Measurements from ENCODE around the gene TSACC. TPM values are rescaled to one million over a fixed set of nuclear protein-coding genes. Genes with fewer than 3 reads are reported as not detected.
"Not testable (repeated sequence)": the region's sequence is repeated elsewhere in the genome, so short reads cannot be mapped to it uniquely, and the experiment has no call there.

TSACC gene
- total and polyA plus RNA-seq, 4 donors: 0.29 to 0.45 TPM; not detected in 2

GRCh38 chr1:156310962-156311361, 27.4 kb upstream of the TSACC start:
- Histone ChIP-seq H3K9ac (ENCODE audit: insufficient read depth in 1 of 2, low read length in 2 of 2) (no peak overlapping the region), H3K4me3 (no peak overlapping the region), H3K36me3 (ENCODE audit: control insufficient read depth in 4 of 4, insufficient read depth in 4 of 4, low read length in 4 of 4) (peaks cover 47 to 57% (median 52%) of the 10 kb centered on the region in 4 donors), H3K27me3 (ENCODE audit: control insufficient read depth in 3 of 3, insufficient read depth in 3 of 3, low read length in 2 of 3) (no peaks in the 10 kb centered on the region), H3K9me3 (ENCODE audit: control insufficient read depth in 4 of 4, insufficient read depth in 3 of 4, low read length in 3 of 4) (no peaks in the 10 kb centered on the region), H3K27ac (ENCODE audit: low read depth in 1 of 2, low read length in 1 of 2) (no peak overlapping the region), H3K4me1 (ENCODE audit: control insufficient read depth in 5 of 5, insufficient read depth in 5 of 5, low read length in 5 of 5) (no peaks in the 10 kb centered on the region)
- peak; percentile 19 for ATAC-seq (ENCODE audit: insufficient read depth, low FRiP score)
- 59 to 67% methylated on average over 6 of the region's 6 CpGs for WGBS, 2 donors
- TF ChIP-seq CTCF (IDR thresholded peaks at IDR 0.05; ENCODE audit: control extremely low read depth, extremely low read depth): no peak
- no peak for DNase-seq

GRCh38 chr1:156316909-156317308, 21.4 kb upstream of the TSACC start:
- Histone ChIP-seq H3K9ac (ENCODE audit: insufficient read depth in 1 of 2, low read length in 2 of 2) (no peak overlapping the region), H3K4me1 (ENCODE audit: control insufficient read depth in 5 of 5, insufficient read depth in 5 of 5, low read length in 5 of 5) (no peaks in the 10 kb centered on the region), H3K27ac (ENCODE audit: low read depth in 1 of 2, low read length in 1 of 2) (no peak overlapping the region), H3K27me3 (ENCODE audit: control insufficient read depth in 3 of 3, insufficient read depth in 3 of 3, low read length in 2 of 3) (no peaks in the 10 kb centered on the region), H3K4me3 (no peak overlapping the region), H3K36me3 (ENCODE audit: control insufficient read depth in 4 of 4, insufficient read depth in 4 of 4, low read length in 4 of 4) (peaks cover 54 to 76% (median 66%) of the 10 kb centered on the region in 4 donors), H3K9me3 (ENCODE audit: control insufficient read depth in 4 of 4, insufficient read depth in 3 of 4, low read length in 3 of 4) (no peaks in the 10 kb centered on the region)
- TF ChIP-seq CTCF (IDR thresholded peaks at IDR 0.05; ENCODE audit: control extremely low read depth, extremely low read depth): no peak
- DNase-seq (no peak), ATAC-seq (ENCODE audit: insufficient read depth, low FRiP score) (no peak)
- WGBS, 2 donors: 91 to 95% methylated on average over 7 of the region's 7 CpGs

GRCh38 chr1:156319664-156320063, 18.7 kb upstream of the TSACC start:
- no peaks in the 10 kb centered on the region for H3K9me3 ChIP-seq (ENCODE audit: control insufficient read depth in 4 of 4, insufficient read depth in 3 of 4, low read length in 3 of 4)
- no peak for ATAC-seq (ENCODE audit: insufficient read depth, low FRiP score)
- 83 to 97% methylated on average over 1 of the region's 1 CpG for WGBS, 2 donors
- peaks cover 55 to 76% (median 57%) of the 10 kb centered on the region in 4 donors for H3K36me3 ChIP-seq (ENCODE audit: control insufficient read depth in 4 of 4, insufficient read depth in 4 of 4, low read length in 4 of 4)
- TF ChIP-seq CTCF (IDR thresholded peaks at IDR 0.05; ENCODE audit: control extremely low read depth, extremely low read depth): no peak
- DNase-seq: peak in 2 of 3 donors; percentile 41 to 47
- H3K4me3 ChIP-seq: no peak overlapping the region
- no peaks in the 10 kb centered on the region for H3K27me3 ChIP-seq (ENCODE audit: control insufficient read depth in 3 of 3, insufficient read depth in 3 of 3, low read length in 2 of 3)
- no peaks in the 10 kb centered on the region for H3K4me1 ChIP-seq (ENCODE audit: control insufficient read depth in 5 of 5, insufficient read depth in 5 of 5, low read length in 5 of 5)
- H3K9ac ChIP-seq (ENCODE audit: insufficient read depth in 1 of 2, low read length in 2 of 2): no peak overlapping the region
- no peak overlapping the region for H3K27ac ChIP-seq (ENCODE audit: low read depth in 1 of 2, low read length in 1 of 2)

GRCh38 chr1:156320560-156320959, 17.8 kb upstream of the TSACC start:
- no peaks in the 10 kb centered on the region for H3K27me3 ChIP-seq (ENCODE audit: control insufficient read depth in 3 of 3, insufficient read depth in 3 of 3, low read length in 2 of 3)
- ATAC-seq (ENCODE audit: insufficient read depth, low FRiP score): no peak
- H3K4me1 ChIP-seq (ENCODE audit: control insufficient read depth in 5 of 5, insufficient read depth in 5 of 5, low read length in 5 of 5): no peaks in the 10 kb centered on the region

GRCh38 chr1:156323179-156323578, 15.1 kb upstream of the TSACC start:
- H3K27me3 ChIP-seq (ENCODE audit: control insufficient read depth in 3 of 3, insufficient read depth in 3 of 3, low read length in 2 of 3); H3K4me3 ChIP-seq; H3K9ac ChIP-seq (ENCODE audit: insufficient read depth in 1 of 2, low read length in 2 of 2); DNase-seq; ATAC-seq (ENCODE audit: insufficient read depth, low FRiP score); H3K4me1 ChIP-seq (ENCODE audit: control insufficient read depth in 5 of 5, insufficient read depth in 5 of 5, low read length in 5 of 5); H3K27ac ChIP-seq (ENCODE audit: low read depth in 1 of 2, low read length in 1 of 2); H3K9me3 ChIP-seq (ENCODE audit: control insufficient read depth in 4 of 4, insufficient read depth in 3 of 4, low read length in 3 of 4): not testable (repeated sequence)
- WGBS, 2 donors: 96 to 97% methylated on average over 9 of the region's 9 CpGs
- H3K36me3 ChIP-seq (ENCODE audit: control insufficient read depth in 4 of 4, insufficient read depth in 4 of 4, low read length in 4 of 4): peaks cover 34 to 51% (median 38%) of the 10 kb centered on the region in 4 donors

More at GRCh38 chr1:156320560-156320959, 17.8 kb upstream of the TSACC start:
- no peak for DNase-seq
- no peak for TF ChIP-seq CTCF (IDR thresholded peaks at IDR 0.05; ENCODE audit: control extremely low read depth, extremely low read depth)
- Histone ChIP-seq H3K9ac (ENCODE audit: insufficient read depth in 1 of 2, low read length in 2 of 2) (no peak overlapping the region), H3K27ac (ENCODE audit: low read depth in 1 of 2, low read length in 1 of 2) (no peak overlapping the region), H3K4me3 (no peak overlapping the region), H3K36me3 (ENCODE audit: control insufficient read depth in 4 of 4, insufficient read depth in 4 of 4, low read length in 4 of 4) (peaks cover 54 to 76% (median 57%) of the 10 kb centered on the region in 4 donors), H3K9me3 (ENCODE audit: control insufficient read depth in 4 of 4, insufficient read depth in 3 of 4, low read length in 3 of 4) (no peaks in the 10 kb centered on the region)
- 88 to 92% methylated on average over 3 of the region's 3 CpGs for WGBS, 2 donors

Data from lung (tissue), 12 donors.